GM12891 (cell line): ENCODE data around the gene ECI1.
"Not testable (repeated sequence)": the region's sequence is repeated elsewhere in the genome, so short reads cannot be mapped to it uniquely, and the experiment has no call there.

Experiments used
- DNase-seq: peaks from one replicate; pipeline ENCODE4 v3.0.0; 2011; ENCODE audit warnings: low spot score; ENCODE audit not compliant: insufficient read length
- FAIRE-seq: peaks from 2 replicates; lab custom pipeline; 2011; peaks lifted over from hg19 to GRCh38; lab: Jason Lieb, UNC
- PAX5 ChIP-seq: IDR thresholded peaks from 2 replicates; pipeline ENCODE4 v1.6.1; 2011; ENCODE audit warnings: low read length, moderate library complexity, mild to moderate bottlenecking; ENCODE audit not compliant: insufficient read depth, severe bottlenecking
- POLR2A ChIP-seq: IDR thresholded peaks from 2 replicates; pipeline ENCODE4 v1.6.1; 2011; ENCODE audit warnings: low read depth, low read length, control low read depth
- POLR2AphosphoS5 ChIP-seq: IDR thresholded peaks from 2 replicates; pipeline ENCODE4 v1.6.1; 2011; ENCODE audit warnings: low read depth, low read length, control low read depth
- POU2F2 ChIP-seq: IDR thresholded peaks from 2 replicates; pipeline ENCODE4 v1.6.1; 2011; ENCODE audit warnings: low read depth, mild to moderate bottlenecking, control low read depth, low read length, moderate library complexity
- SPI1 ChIP-seq: IDR thresholded peaks from 2 replicates; pipeline ENCODE4 v1.6.1; 2011; ENCODE audit warnings: low read depth, low read length, control low read depth
- TAF1 ChIP-seq: IDR thresholded peaks from 2 replicates; pipeline ENCODE4 v1.6.1; 2011; ENCODE audit warnings: low read depth, low read length, control low read depth

ECI1 gene

GRCh38 chr16:2205104-2205966 lies 46.1 kb downstream of the ECI1 start, which contains the start of gene MLST8:
Gene MLST8, plus strand, starts transcription at chr16:2205454. Its CDS starts 632 bp downstream, at chr16:2206086.
- TF ChIP-seq POU2F2 (peak; percentile 30; the same call in 1 of the 2 replicates), SPI1 (0 out of 2 replicates have a peak, but pooled peaks have one; percentile 28), TAF1 (peak; percentile 77), POLR2A (peak; percentile 78), PAX5 (no peak), POLR2AphosphoS5 (peak; percentile 88)
- DNase-seq (peak; percentile 100), FAIRE-seq (peak; percentile 99)

GRCh38 chr16:2204416-2205103 lies 46.8 kb downstream of the ECI1 start:
- no peak for TF ChIP-seq SPI1
- FAIRE-seq (no peak), DNase-seq (no peak)

GRCh38 chr16:2203119-2203688 lies 48.2 kb downstream of the ECI1 start:
- not testable (repeated sequence) for DNase-seq, FAIRE-seq

DNA sequence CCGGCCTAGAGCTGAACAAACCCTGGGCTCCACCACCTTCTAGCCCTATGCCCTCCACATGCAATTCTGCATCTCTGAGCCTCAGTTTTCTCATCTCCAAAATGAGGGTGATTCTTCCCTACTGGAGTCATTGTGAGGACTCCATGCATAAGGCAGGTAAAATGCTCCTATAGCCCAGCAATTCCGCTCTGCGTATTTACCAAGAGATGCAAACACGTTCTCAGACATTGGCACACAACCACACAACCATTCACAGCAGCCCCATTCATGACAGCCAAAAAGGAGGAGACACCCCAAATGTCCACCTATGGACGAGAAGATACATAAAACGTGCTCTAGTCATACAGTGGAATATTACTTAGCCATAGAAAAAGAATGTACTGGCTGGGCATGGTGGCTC lies 51.1 kb downstream of the ECI1 start:
- no peak for TF ChIP-seq POLR2A
- no peak for TF ChIP-seq PAX5
- no peak for TF ChIP-seq POLR2AphosphoS5
- no peak for TF ChIP-seq POU2F2
- FAIRE-seq (no peak), DNase-seq (no peak)

- TF ChIP-seq POU2F2 (no peak), SPI1 (no peak), PAX5 (no peak), POLR2A (no peak), POLR2AphosphoS5 (no peak), TAF1 (no peak)
- no peak for DNase-seq
- no peak for FAIRE-seq
Observed at GRCh38 chr16:2199621-2200139, 51.7 kb downstream of the ECI1 start.

- DNase-seq (no peak), FAIRE-seq (no peak)
- no peak for TF ChIP-seq POLR2AphosphoS5
- TF ChIP-seq POU2F2 = no peak
- TF ChIP-seq PAX5 = no peak
- no peak for TF ChIP-seq TAF1
- no peak for TF ChIP-seq POLR2A
- TF ChIP-seq SPI1 = no peak
Observed at GRCh38 chr16:2199095-2199494, 52.3 kb downstream of the ECI1 start.

DNA sequence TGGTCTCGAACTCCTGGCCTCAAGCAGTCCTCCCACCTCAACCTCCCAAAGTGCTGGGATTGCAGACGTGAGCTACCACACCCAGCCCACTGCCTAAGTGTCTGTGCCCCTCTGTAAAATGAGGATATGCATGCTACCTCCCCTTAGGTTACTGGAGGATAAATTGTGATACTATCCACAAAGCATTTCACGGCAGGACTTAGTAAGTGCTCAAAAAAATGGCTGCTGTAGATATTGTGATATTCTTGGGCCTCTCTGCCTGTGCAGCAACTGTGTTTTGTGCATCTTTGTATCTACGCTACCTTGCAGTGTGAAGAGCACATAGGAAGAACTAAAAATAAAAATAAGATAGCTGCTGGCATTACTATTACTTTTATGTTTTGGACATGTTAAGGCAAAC lies 53.1 kb downstream of the ECI1 start:
- TF ChIP-seq PAX5 (no peak), POU2F2 (no peak), SPI1 (no peak), TAF1 (no peak), POLR2A (no peak), POLR2AphosphoS5 (no peak)
- no peak for FAIRE-seq
- no peak for DNase-seq

DNA sequence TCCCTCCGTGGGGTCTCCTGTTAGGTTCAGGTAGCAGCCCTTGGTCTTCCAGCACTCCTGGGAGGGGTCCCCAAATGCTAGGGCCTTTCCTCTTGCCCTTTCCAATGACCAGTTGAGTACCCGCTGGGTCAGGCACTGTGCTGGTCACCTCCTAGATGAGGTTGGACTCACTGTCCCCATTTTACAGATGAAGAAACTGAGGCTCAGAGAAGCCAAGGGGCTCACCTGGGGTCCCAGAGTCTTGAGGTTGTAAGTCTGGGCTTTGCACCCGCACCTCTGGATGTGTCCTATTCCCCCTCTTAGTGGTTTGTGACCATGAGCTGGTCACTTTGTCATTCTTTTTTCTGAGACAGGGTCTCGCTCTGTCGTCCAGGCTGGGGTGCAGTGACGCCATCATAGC lies 53.6 kb downstream of the ECI1 start:
- FAIRE-seq (no peak), DNase-seq (no peak)
- TF ChIP-seq TAF1 (no peak), PAX5 (no peak), SPI1 (no peak), POLR2A (no peak), POLR2AphosphoS5 (no peak), POU2F2 (no peak)

DNA sequence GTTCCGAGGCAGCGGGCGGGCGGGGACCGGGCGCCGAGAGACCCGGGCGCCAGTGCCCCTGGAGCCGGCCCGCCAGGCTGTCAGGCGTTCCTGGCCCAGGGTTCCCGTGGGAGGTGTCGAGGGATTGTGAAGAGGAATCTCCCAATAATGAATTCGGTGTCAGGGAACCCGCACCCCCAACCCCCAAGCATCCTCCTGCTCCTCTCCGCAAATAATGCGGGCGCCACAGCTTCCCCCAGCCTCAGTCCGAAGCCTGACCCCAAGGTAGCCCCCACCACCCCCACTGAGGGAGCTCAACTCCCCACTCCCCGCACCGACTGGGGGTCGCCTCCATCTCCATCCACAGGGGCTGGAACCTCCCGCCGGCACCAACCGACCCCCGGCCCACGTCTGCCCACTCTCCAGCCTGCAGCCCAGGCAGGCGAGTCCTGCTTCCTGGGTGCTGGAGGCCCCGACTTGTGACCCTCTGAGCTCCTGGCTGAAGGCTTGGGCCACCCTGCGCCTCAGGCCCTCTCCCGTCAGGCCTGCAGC lies 54.3 kb downstream of the ECI1 start:
- FAIRE-seq (no peak), DNase-seq (no peak)
- TF ChIP-seq SPI1 = no peak
- no peak for TF ChIP-seq POLR2A
- no peak for TF ChIP-seq PAX5
- no peak for TF ChIP-seq POLR2AphosphoS5
- no peak for TF ChIP-seq TAF1
- no peak for TF ChIP-seq POU2F2
